Measurements from ENCODE around the gene OGFRL1. TPM values are rescaled to one million over a fixed set of nuclear protein-coding genes. Genes with fewer than 3 reads are reported as not detected.

OGFRL1 gene
- total RNA-seq, 4 donors from 2014 or later, result 9.0 to 35.6 (median 19.4) TPM

DNA sequence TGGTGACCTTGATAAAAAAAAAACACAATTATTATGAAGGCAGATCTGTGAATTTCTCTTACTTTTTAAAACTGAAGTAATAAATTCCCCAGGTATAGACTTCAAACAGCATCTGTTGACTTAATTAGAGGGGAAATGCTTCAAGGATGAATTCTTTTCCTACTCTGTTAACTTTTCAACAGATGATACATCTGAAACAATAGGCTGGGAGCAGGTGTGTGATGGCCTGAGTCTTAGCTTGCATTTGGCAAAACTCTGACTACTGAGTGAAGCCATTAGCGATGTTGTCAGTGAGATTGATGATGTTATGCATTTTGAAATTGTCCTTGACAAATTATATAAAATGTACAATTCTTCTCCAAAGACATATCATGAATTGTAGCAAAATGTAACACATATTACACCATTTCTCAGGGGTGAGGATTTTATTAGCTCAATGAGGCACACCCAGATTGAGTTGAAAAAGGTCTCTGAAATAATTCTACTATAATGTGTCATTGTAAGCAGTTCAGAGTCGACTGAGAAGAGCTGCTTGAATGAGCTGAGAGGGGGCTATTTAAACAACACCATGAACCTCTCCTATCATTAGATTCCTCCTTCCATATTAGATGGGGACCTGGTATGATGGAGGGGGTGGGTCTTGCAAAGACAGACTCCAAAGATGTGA, 39.6 kb upstream of the OGFRL1 start:
- H3K36me3 ChIP-seq, result no peaks in the 10 kb centered on the region
- no peak for DNase-seq
- intact Hi-C loops (cut with DNase I; ENCODE audit: low total_unique reads), result no loop called here
- no peak for TF ChIP-seq POLR2A (IDR thresholded peaks at IDR 0.05)
- peak overlapping the region in 1 of 2 donors; percentile 32 for H3K27ac ChIP-seq
- H3K27me3 ChIP-seq, result no peaks in the 10 kb centered on the region
- peaks cover 0 to 5% of the 10 kb centered on the region in 2 donors for H3K4me1 ChIP-seq
- no peaks in the 10 kb centered on the region for H3K9me3 ChIP-seq
- no peak overlapping the region for H3K4me3 ChIP-seq

GRCh38 chr6:71250099-71250602, 38.5 kb upstream of the OGFRL1 start:
- Histone ChIP-seq H3K4me3 (no peak overlapping the region), H3K4me1 (peaks cover 0 to 5% of the 10 kb centered on the region in 2 donors), H3K9me3 (no peaks in the 10 kb centered on the region), H3K36me3 (no peaks in the 10 kb centered on the region), H3K27me3 (no peaks in the 10 kb centered on the region), H3K27ac (peak overlapping the region; percentile 32 to 69)
- TF ChIP-seq, protein P1, sequence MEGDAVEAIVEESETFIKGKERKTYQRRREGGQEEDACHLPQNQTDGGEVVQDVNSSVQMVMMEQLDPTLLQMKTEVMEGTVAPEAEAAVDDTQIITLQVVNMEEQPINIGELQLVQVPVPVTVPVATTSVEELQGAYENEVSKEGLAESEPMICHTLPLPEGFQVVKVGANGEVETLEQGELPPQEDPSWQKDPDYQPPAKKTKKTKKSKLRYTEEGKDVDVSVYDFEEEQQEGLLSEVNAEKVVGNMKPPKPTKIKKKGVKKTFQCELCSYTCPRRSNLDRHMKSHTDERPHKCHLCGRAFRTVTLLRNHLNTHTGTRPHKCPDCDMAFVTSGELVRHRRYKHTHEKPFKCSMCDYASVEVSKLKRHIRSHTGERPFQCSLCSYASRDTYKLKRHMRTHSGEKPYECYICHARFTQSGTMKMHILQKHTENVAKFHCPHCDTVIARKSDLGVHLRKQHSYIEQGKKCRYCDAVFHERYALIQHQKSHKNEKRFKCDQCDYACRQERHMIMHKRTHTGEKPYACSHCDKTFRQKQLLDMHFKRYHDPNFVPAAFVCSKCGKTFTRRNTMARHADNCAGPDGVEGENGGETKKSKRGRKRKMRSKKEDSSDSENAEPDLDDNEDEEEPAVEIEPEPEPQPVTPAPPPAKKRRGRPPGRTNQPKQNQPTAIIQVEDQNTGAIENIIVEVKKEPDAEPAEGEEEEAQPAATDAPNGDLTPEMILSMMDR (IDR thresholded peaks at IDR 0.05), result no peak
- no peak for TF ChIP-seq POLR2A (IDR thresholded peaks at IDR 0.05)
- intact Hi-C loops (cut with DNase I; ENCODE audit: low total_unique reads), result no loop called here
- DNase-seq, result no peak

GRCh38 chr6:71252410-71252809, 36.2 kb upstream of the OGFRL1 start:
- H3K36me3 ChIP-seq, result no peaks in the 10 kb centered on the region
- no peak overlapping the region for H3K4me3 ChIP-seq
- peaks cover 0 to 5% of the 10 kb centered on the region in 2 donors for H3K4me1 ChIP-seq
- no peaks in the 10 kb centered on the region for H3K9me3 ChIP-seq
- no peak overlapping the region for H3K27ac ChIP-seq
- no peak for DNase-seq
- intact Hi-C loops (cut with DNase I; ENCODE audit: low total_unique reads), result no loop called here
- TF ChIP-seq, protein P1 (IDR thresholded peaks at IDR 0.05), result no peak
- TF ChIP-seq POLR2A (IDR thresholded peaks at IDR 0.05), result no peak
- H3K27me3 ChIP-seq, result no peaks in the 10 kb centered on the region

- no peaks in the 10 kb centered on the region for H3K27me3 ChIP-seq
- peaks cover 0 to 5% of the 10 kb centered on the region in 2 donors for H3K4me1 ChIP-seq
- H3K9me3 ChIP-seq, result no peaks in the 10 kb centered on the region
- intact Hi-C loops (cut with DNase I; ENCODE audit: low total_unique reads), result no loop called here
- no peak for DNase-seq
- TF ChIP-seq, protein P1 (IDR thresholded peaks at IDR 0.05), result no peak
- H3K27ac ChIP-seq, result no peak overlapping the region
- H3K36me3 ChIP-seq, result no peaks in the 10 kb centered on the region
- no peak overlapping the region for H3K4me3 ChIP-seq
Observed at GRCh38 chr6:71252960-71253359, 35.7 kb upstream of the OGFRL1 start.

DNA sequence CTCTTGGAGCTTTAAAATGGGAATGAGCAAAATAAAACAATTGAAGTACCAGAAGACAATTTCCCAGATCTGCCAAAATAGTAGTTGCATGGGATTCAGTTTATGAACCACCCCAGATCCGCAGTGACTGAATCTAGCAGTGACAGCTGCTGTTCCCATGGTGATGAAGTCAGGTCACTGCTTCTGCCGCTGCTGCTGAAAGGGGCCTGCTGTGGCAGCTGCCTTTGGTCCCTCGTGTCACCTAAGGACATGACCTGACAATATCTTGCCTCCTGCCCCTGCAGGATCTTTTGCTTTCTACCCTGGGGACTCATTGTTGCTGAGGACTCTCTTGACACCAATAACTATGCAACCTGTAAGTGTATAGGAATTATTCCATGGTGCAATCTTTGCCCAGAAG, 34.3 kb upstream of the OGFRL1 start:
- H3K36me3 ChIP-seq, result no peaks in the 10 kb centered on the region
- TF ChIP-seq POLR2A (IDR thresholded peaks at IDR 0.05), result no peak
- TF ChIP-seq, protein P1 (IDR thresholded peaks at IDR 0.05), result no peak
- H3K9me3 ChIP-seq, result no peaks in the 10 kb centered on the region
- no peaks in the 10 kb centered on the region for H3K27me3 ChIP-seq
- peaks cover 0 to 5% of the 10 kb centered on the region in 2 donors for H3K4me1 ChIP-seq
- no peak overlapping the region for H3K27ac ChIP-seq
- DNase-seq, result no peak
- no peak overlapping the region for H3K4me3 ChIP-seq
- intact Hi-C loops (cut with DNase I; ENCODE audit: low total_unique reads), result no loop called here
